Jurkat, Clone E6-1 (cell line): ENCODE results near the gene AP1S1.

ENCODE experiments used
- DNase-seq: peaks from one replicate; pipeline ENCODE4 v3.0.0-alpha.2; 2011; ENCODE audit warnings: low read depth, low spot score
- H3K4me3 ChIP-seq: 2 replicates; pipeline ENCODE4 v1.5.1; 2011; ENCODE audit warnings: mild to moderate bottlenecking, low read length, control low read depth, moderate library complexity

The AP1S1 gene

DNA sequence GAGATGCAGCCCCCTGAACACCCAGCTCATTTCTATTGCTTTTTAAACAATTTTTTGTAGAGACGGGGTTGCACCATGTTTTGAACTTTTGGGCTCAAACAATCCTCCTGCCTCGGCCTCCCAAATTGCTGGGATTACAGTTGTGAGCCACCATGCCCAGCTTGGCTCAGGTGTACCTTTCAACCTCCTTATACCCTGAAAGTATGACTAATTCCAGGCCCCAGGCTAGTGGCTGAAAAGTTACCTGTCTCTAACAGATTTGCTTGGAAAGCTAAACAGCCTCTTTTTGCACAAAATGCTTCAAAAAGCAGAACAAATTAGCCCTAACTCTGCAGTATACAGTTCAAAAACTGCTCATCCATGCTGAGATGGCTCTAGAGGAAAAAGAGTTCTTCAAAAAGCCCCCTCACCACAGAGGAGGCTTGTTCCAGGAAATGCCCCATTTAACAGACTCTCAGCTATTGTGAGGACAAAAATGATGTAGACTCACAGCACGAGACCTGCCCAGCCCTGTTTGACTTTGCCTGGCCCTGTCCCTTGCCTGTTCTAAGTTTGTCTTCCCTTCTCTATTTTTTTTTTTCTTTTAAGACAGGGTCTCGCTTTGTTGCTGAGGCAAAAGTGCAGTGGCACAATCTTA lies 13.4 kb upstream of the AP1S1 start:
- H3K4me3 ChIP-seq: no peak overlapping the region
- DNase-seq: peak; percentile 17

- H3K4me3 ChIP-seq: no peak overlapping the region
- DNase-seq: no peak
Measured at GRCh38 chr7:101151908-101152651, 2.2 kb upstream of the AP1S1 start.

- no peak for DNase-seq
- peak overlapping the region; percentile 74 for H3K4me3 ChIP-seq
Measured at GRCh38 chr7:101154693-101155102, 422 bp downstream of the AP1S1 start.

DNA sequence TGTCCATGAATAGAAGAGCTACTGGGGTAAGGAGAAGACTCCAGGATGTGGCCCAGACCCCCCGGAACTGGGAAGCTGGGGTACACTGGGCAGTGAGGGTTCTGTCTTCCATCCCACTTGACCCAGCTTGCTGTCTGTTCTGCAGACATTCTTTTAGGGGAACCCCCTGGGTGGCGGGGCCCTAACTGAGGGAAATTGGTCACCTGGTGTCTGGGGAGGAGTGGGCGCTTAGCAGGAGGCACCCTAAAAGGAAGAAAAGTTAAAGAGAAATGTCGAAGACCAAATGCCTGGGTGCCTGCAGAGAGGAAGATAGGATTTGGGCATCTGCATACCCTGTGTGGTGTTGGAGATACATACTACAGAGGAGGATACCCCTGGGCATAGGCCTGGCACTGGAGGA lies 1.0 kb downstream of the AP1S1 start:
- peak overlapping the region; percentile 74 for H3K4me3 ChIP-seq
- no peak for DNase-seq

- no peak for DNase-seq
- no peak overlapping the region for H3K4me3 ChIP-seq
Measured at GRCh38 chr7:101156277-101156676, 2.0 kb downstream of the AP1S1 start.

DNA sequence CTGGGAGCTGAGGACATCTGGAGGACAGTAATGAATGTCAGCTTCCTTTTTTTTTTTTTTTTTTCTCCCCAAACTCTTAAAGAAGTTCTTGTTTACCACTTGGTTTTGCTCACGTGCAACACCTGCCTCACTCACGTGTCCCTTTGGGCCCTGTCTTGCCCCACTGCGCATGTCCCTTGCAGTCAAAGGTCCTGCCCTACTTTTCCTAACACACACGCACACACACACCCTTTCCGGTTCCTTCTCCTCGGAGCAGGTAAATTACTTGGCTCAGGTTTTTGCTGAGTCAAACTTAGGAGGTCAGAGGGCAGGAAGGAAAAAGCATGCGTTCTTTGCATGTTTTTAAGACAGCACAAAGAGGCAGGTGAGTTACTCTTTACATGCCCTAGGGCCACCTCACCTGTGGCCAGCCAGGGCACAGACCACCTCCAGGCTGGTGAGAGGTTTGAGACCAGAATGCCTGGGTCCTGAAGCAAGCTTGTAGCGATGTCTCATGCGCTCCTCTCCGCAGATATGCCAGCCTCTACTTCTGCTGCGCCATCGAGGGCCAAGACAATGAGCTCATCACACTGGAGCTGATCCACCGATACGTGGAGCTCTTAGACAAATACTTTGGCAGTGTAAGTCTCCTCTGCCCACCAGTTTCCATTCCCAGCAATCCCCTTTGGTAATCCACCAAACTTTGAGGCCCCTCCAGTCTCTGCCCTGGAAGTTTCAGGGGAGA lies 2.8 kb downstream of the AP1S1 start:
- DNase-seq: no peak

GRCh38 chr7:101159696-101160674 lies 5.7 kb downstream of the AP1S1 start:
- DNase-seq: no peak
- H3K4me3 ChIP-seq: no peak overlapping the region

More for the DNA sequence above, 2.8 kb downstream of the AP1S1 start:
- H3K4me3 ChIP-seq: no peak overlapping the region

- no peak overlapping the region for H3K4me3 ChIP-seq
- no peak for DNase-seq
Measured at GRCh38 chr7:101160910-101161309, 6.6 kb downstream of the AP1S1 start.

DNA sequence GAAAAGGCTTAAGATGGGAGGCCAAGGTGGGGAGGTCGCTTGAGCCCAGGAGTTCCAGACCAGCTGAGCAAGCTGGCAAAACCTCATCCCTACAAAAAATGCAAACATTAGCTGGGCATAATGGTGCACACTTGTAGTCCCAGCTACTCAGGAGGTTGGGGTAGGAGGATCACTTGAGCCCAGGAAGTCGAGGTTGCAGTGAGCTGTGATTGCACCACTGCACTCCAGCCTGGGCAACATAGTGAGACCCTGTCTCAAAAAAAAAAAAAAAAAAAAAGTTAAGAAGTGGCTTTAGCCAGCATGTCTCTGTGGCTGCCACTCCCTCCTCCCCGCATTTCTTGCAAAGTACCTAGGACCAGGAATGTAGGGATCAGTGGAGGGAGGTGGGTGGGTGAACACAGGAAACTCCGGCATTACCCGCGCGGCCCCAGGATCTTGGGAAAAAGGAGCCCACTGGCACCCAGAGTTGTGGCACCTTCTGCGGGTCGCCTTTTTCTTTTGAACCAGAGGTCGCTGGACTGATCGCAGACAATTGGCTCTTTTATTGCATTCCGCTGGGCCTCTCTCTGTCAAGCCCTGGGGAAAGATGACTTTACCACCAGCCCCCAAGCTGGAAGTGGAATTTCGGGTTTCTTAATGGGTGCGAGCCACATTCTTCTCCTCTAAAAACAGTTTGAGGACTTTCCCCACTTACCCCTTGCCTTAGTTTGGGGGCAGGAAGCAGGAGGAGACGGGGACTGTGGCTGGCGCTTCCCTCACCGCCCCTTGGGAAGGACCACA lies 7.6 kb downstream of the AP1S1 start:
- H3K4me3 ChIP-seq: no peak overlapping the region
- DNase-seq: no peak

GRCh38 chr7:101162551-101163278 lies 8.4 kb downstream of the AP1S1 start:
- no peak for DNase-seq

DNA sequence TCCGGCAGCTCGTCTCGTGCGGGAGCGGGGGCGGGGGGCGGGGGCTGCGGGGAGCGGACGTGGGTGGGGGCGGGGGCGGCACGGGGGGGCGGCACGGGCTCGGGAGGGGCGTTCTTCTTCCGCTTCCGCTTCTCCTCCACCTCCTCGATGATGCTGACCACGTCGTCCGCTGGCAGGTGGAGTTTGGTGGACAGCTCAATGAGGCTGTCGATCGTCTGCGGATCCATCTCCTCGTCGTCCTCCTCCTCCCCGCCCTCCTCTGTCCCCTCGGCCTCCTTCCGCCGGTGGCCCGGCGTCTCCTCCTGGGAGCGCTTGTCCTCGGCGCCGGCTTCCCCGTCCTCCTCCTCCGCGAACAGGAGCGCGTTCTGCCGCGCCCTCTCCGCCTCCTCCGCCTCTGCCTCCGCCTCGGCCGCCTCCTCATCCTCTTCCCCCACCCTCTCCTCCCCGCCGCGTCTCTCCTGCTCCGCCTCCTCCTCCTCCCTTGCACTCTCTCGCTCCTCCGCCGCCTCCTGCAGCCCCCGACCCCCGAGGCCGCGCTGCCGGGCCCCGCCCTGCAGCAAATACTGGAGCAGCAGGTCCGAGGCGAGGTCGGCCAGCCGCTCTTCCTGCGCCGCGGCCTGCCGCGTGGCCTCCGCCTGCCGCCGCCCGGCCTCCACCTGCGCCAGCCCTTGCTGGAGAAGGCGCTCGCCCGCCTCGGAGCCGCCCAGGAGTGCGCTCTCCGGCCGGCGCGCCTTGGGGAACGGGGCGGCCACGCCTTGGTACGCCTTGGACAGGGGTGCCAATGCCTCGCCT lies 9.2 kb downstream of the AP1S1 start:
- no peak for DNase-seq

More at GRCh38 chr7:101162551-101163278, 8.4 kb downstream of the AP1S1 start:
- peak overlapping the region; percentile 58 for H3K4me3 ChIP-seq

GRCh38 chr7:101164071-101164840 lies 10.0 kb downstream of the AP1S1 start:
- no peak for DNase-seq
- peak overlapping the region; percentile 58 for H3K4me3 ChIP-seq

More for the DNA sequence above, 9.2 kb downstream of the AP1S1 start:
- peak overlapping the region; percentile 58 for H3K4me3 ChIP-seq

DNA sequence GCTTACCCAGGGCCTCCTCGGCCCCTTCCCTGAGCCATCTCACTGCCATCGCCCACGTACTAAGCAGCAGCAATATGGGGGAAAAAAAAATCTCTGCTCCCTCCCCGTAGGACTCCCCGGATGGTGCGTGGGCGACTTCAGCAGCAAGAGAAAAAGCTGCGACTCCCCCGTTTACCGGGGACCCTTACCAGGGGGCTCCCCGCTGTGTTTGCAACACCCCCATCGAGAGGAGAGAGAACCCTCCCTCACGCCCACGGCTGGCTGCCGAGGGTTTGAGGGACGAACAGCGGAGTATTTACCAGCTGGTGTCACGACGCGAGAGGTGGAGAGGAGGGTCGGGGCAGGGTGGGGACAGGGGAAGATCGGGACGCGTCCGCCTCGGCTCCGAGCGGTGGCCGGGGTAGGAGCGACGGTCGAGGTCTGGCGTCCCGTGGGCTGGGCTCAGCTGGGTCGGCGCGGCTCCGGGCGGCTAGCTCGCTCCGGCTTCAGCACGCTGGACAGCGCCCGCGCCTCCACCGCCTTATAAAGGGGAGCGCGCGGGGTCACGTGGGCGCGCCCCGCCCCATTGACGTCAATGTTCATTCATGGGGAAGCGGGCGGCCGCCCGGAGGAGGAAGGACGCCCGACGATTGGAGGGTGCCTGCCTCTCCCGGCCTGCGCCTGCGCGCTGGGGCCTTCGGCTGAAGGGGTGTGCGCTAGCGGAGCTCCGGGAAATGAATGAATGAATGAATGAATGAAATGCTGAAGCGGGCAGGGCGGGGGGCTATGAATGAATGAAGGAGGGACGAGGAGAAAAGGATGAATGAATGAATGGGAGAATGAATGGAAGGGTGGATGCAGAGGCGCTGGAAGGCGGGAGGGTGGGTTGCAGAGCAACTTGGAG lies 11.0 kb downstream of the AP1S1 start, which contains the start of gene VGF:
TSS of gene VGF (minus strand) at position 495 of the 883 bp plus-strand sequence. CDS start 726 bp downstream, outside the sequence.
- H3K4me3 ChIP-seq: peak within 1 kb of the TSS; percentile 54
- peak; percentile 87 for DNase-seq

DNA sequence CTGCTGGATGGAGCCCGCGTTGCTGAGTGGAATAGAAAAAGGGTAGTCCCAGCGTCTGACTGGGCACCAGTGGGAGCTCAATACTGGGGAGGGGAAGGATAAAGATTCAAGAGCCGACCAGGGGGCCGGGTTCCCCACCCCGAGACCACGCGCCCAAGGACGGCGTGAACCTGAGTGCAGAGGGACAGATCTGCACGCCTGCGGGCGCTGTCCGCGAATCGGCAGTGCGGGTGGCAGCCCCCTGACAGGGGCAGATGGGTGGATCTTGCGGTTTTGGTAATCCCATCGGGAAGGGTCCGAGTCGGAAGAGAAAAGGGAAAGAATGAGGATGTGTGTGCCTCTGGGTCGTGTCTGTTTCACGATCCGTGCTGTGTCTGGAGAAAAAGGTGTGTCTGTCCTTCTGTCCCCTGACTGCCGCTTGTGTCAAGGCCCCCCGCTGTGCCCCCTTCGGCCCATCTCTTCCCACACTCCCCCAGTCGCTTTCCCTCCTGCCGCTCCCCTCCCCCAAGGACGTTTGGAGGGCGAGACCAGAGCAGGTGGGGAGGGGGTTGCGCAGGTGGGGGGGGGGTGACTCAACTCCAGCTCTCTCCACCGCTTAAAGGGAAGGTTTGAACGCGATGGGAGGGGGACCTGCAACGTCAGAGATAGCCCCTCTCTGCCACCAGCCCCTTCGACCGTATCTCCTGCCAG lies 11.8 kb downstream of the AP1S1 start:
- DNase-seq: no peak
- peak overlapping the region; percentile 54 for H3K4me3 ChIP-seq

DNA sequence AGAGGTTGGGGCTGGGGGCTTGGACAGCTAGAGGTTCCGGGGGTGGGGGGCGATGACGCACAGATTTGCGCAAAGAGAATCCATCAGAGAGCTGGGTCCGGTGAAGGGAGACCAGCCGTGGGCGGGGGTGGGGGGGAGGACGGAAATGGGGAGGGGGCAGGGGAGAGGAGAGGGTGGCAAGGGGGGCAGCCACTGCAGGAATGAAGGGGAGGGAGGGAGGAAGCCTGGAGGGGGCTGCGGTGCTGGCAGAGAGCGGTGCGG lies 12.3 kb downstream of the AP1S1 start:
- no peak for DNase-seq
- no peak overlapping the region for H3K4me3 ChIP-seq
